Naive thymus-derived CD4-positive, alpha-beta T cell (primary cell): Measurements from ENCODE around the gene KIF5B. TPM values are rescaled to one million over a fixed set of nuclear protein-coding genes. Genes with fewer than 3 reads are reported as not detected.

ENCODE experiments used
- ATAC-seq: fragments of 150-1000 bp; cut with Tn5 transposase; 2 replicates; pipeline ENCODE4 v1.10.0; 2021; ENCODE audit warnings: mild to moderate bottlenecking, moderate library complexity
- CTCF ChIA-PET: fragments of 350-600 bp; sonication (Branson Sonifier 250); formaldehyde crosslinking; loops from one replicate; lab custom pipeline; 2021; ENCODE audit warnings: antibody characterized with exemption; lab: Charles Lee
- POLR2A ChIA-PET: fragments of 350-600 bp; sonication (Branson Sonifier 250); formaldehyde crosslinking; loops from one replicate; lab custom pipeline; 2021; ENCODE audit warnings: antibody characterized with exemption, inconsistent platforms; lab: Charles Lee
- DNase-seq, 9 donors: peaks; one replicate each; pipeline versions ENCODE4 v3.0.0 to v3.0.0-alpha.2; 2020 to 2022; ENCODE audit warnings: mixed read lengths in 1 of 9
- H3K27ac ChIP-seq: one replicate; pipeline ENCODE4 v1.7.0; 2013; ENCODE audit warnings: mild to moderate bottlenecking, low read depth, low read length, moderate library complexity
- H3K27me3 ChIP-seq, 2 donors: one replicate each; pipeline ENCODE4 v1.7.0; 2013; ENCODE audit warnings: low read length in 2 of 2, mild to moderate bottlenecking in 2 of 2, moderate library complexity in 2 of 2; ENCODE audit not compliant: control insufficient read depth in 2 of 2, insufficient read depth in 2 of 2
- H3K36me3 ChIP-seq, 3 experiments: 1 replicate in 2 of 3; 2 replicates in 1 of 3; pipeline ENCODE4 v1.7.0; 2013; ENCODE audit warnings: low read length in 3 of 3, mild to moderate bottlenecking in 3 of 3, moderate library complexity in 1 of 3; ENCODE audit not compliant: insufficient read depth in 3 of 3, control insufficient read depth in 2 of 3
- H3K4me1 ChIP-seq, 2 donors: one replicate each; pipeline ENCODE4 v1.7.0; 2013; ENCODE audit warnings: low read length in 2 of 2, mild to moderate bottlenecking in 2 of 2, moderate library complexity in 1 of 2; ENCODE audit not compliant: control insufficient read depth in 2 of 2, insufficient read depth in 2 of 2
- H3K4me3 ChIP-seq: 2 replicates; pipeline ENCODE4 v1.7.0; 2013; ENCODE audit warnings: mild to moderate bottlenecking, low read length
- H3K9me3 ChIP-seq, 3 experiments: 1 replicate in 2 of 3; 2 replicates in 1 of 3; pipeline ENCODE4 v1.7.0; 2013; ENCODE audit warnings: low read length in 3 of 3; ENCODE audit not compliant: control insufficient read depth in 2 of 3
- H3K27ac Mint-ChIP-seq, 9 donors: one replicate each; pipeline ENCODE4 v1.8.0; 2020 to 2022; ENCODE audit warnings: mixed read lengths in 9 of 9, mild to moderate bottlenecking in 8 of 9, moderate library complexity in 5 of 9, inconsistent platforms in 2 of 9
- H3K27me3 Mint-ChIP-seq, 5 donors: one replicate each; pipeline ENCODE4 v1.8.0; 2021 to 2022; ENCODE audit warnings: mixed read lengths in 5 of 5, mild to moderate bottlenecking in 1 of 5
- H3K36me3 Mint-ChIP-seq, 5 donors: one replicate each; pipeline ENCODE4 v1.8.0; 2020 to 2022; ENCODE audit warnings: mixed read lengths in 5 of 5, mild to moderate bottlenecking in 3 of 5, inconsistent platforms in 1 of 5
- H3K4me1 Mint-ChIP-seq, 7 donors: one replicate each; pipeline ENCODE4 v1.8.0; 2020 to 2022; ENCODE audit warnings: mixed read lengths in 7 of 7, mild to moderate bottlenecking in 3 of 7, inconsistent platforms in 1 of 7
- H3K4me3 Mint-ChIP-seq, 10 donors: one replicate each; pipeline ENCODE4 v1.8.0; 2020 to 2022; ENCODE audit warnings: mild to moderate bottlenecking in 10 of 10, mixed read lengths in 10 of 10, moderate library complexity in 6 of 10, inconsistent platforms in 2 of 10
- H3K9me3 Mint-ChIP-seq, 11 donors: one replicate each; pipeline ENCODE4 v1.8.0; 2020 to 2022; ENCODE audit warnings: mixed read lengths in 11 of 11, mild to moderate bottlenecking in 4 of 11, inconsistent platforms in 1 of 11, moderate library complexity in 1 of 11
- intact Hi-C, 2 donors: fragments of 100-400 bp; cut with micrococcal nuclease; formaldehyde crosslinking; loops; one replicate each; pipeline ENCODE4 v1.15.1; 2023
- polyA plus RNA-seq, 2 donors: library from polyadenylated mRNA; unstranded; fragments of 300-500 nt; fragmentation: Illumina TruSeq; gene quantifications; one replicate each; pipeline ENCODE4 v1.2.3, GENCODE V29; 2021
- total RNA-seq, 6 experiments: library from RNA in 5 of 6; stranded (reverse) in 5 of 6; gene quantifications; 1 replicate in 5 of 6; 2 replicates in 1 of 6; pipeline ENCODE4 v1.2.3 and lab custom pipeline; 2021 to 2026

The KIF5B gene
- total and polyA plus RNA-seq, 7 experiments from 2014 or later = 19.7 to 66.0 (median 44.4) TPM

DNA sequence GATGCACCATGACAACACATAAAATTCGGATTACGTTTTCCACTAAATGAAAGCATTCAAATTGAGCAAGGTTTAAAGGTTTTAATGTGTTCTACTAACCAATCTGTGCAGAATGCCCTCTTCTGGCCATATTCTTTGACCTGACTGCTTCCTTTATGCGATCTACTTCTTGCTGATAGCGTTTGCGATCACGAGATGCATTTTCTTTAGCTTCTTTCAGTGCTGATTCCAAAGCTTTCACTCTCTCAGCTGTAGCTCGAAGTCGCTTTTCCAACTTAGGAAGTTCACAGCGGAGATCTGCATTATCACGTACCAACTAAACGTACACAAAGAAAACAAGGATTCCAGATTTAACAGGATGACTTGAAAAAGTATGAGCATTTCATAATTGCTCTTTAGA, 39.2 kb downstream of the KIF5B start:
- no peaks in the 10 kb centered on the region for H3K9me3 Mint-ChIP-seq
- peaks cover 18 to 92% (median 48%) of the 10 kb centered on the region in 3 experiments for H3K36me3 ChIP-seq

DNA sequence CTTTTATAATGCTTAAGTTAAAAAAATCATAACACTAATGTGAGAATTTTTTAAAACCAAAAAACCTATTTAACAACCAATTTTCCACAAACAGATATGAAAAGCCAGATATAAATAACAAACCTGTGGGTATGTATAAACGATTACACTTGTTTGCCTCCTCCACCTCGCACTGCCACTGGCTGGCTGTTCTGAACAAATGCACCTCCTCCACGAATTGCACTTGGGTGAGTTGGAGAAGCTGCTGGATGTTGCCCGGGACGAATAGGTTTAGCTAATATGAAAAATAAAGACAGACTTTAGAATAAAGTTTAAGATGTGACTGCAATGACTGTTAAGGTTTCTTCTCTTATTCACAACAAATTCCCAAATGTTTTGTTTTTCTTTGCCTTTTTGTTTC, 40.8 kb downstream of the KIF5B start:
- no peak overlapping the region for H3K4me3 Mint-ChIP-seq
- intact Hi-C loops = loop anchor here in 1 of 2 donors (10.0 kb wide), 1 partner anchor 269 kb away; no protein-coding TSS in a partner anchor
- no peak overlapping the region for H3K4me3 ChIP-seq
- peaks cover 21 to 92% (median 43%) of the 10 kb centered on the region in 3 experiments for H3K36me3 ChIP-seq
- H3K4me1 ChIP-seq = no peaks in the 10 kb centered on the region
- no peaks in the 10 kb centered on the region for H3K9me3 Mint-ChIP-seq
- H3K4me1 Mint-ChIP-seq = peaks cover 0 to 6% (median 0%) of the 10 kb centered on the region in 7 donors
- H3K36me3 Mint-ChIP-seq = peaks cover 17 to 35% (median 25%) of the 10 kb centered on the region in 5 donors
- no peak overlapping the region for H3K27ac ChIP-seq
- H3K27ac Mint-ChIP-seq = peak overlapping the region in 6 of 9 donors; percentile 44 to 86 (median 60)
- H3K27me3 ChIP-seq = no peaks in the 10 kb centered on the region
- no peak for ATAC-seq
- no peak for DNase-seq
- CTCF ChIA-PET = interaction anchor here (0.6 to 1.1 kb wide), 2 partner anchors 154 to 193 kb away, joined by 5 read pairs; no protein-coding TSS in a partner anchor
- H3K27me3 Mint-ChIP-seq = no peaks in the 10 kb centered on the region
- POLR2A ChIA-PET = interaction anchor here (0.7 kb wide), 1 partner anchor 1016 kb away, joined by 3 read pairs; no protein-coding TSS in a partner anchor
- no peaks in the 10 kb centered on the region for H3K9me3 ChIP-seq

More for the DNA sequence above, 39.2 kb downstream of the KIF5B start:
- Histone ChIP-seq H3K27ac (no peak overlapping the region), H3K4me3 (no peak overlapping the region), H3K4me1 (no peaks in the 10 kb centered on the region), H3K9me3 (no peaks in the 10 kb centered on the region), H3K27me3 (no peaks in the 10 kb centered on the region)
- ATAC-seq (no peak), DNase-seq (no peak)
- ChIA-PET CTCF (no interaction called here), POLR2A (no interaction called here)
- Mint-ChIP-seq H3K27me3 (no peaks in the 10 kb centered on the region), H3K4me1 (peaks cover 0 to 8% (median 2%) of the 10 kb centered on the region in 7 donors), H3K27ac (peak overlapping the region in 2 of 9 donors; percentile 15 to 47), H3K36me3 (peaks cover 25 to 40% (median 31%) of the 10 kb centered on the region in 5 donors), H3K4me3 (no peak overlapping the region)
- intact Hi-C loops = loop anchor here in 1 of 2 donors (10.0 kb wide), 1 partner anchor 268 kb away; no protein-coding TSS in a partner anchor

DNA sequence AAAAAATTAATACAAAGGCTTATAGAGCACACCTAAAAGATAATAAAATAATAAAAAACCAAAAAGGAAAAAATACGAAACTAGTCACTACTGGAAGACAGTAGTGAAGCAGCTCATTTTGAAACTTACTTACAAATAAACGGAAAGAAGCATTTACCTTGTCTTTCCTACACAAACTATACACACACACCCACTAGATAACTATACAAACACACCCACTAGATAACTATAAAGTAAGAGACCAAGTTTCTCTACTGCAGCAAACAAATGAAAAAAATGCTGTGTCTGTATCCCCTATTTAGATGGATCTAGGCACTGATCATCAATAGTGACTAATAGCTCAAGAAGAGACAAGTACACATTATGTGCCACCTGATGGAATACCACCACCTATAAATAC, 49.2 kb downstream of the KIF5B start:
- Mint-ChIP-seq H3K9me3 (no peaks in the 10 kb centered on the region), H3K27me3 (no peaks in the 10 kb centered on the region), H3K36me3 (peaks cover 0 to 11% (median 0%) of the 10 kb centered on the region in 5 donors), H3K27ac (peak overlapping the region in 2 of 9 donors; percentile 15 to 34), H3K4me1 (peaks cover 0 to 18% (median 4%) of the 10 kb centered on the region in 7 donors), H3K4me3 (no peak overlapping the region)
- no peak overlapping the region for H3K27ac ChIP-seq
- peaks cover 3 to 16% (median 4%) of the 10 kb centered on the region in 3 experiments for H3K36me3 ChIP-seq
- intact Hi-C loops = loop anchor here in 1 of 2 donors (10.0 kb wide), 1 partner anchor 1282 kb away; no protein-coding TSS in a partner anchor
- DNase-seq = no peak
- H3K4me3 ChIP-seq = no peak overlapping the region
- CTCF ChIA-PET = interaction anchor here (0.6 to 1.0 kb wide), 2 partner anchors 145 to 332 kb away, joined by 3 read pairs; no protein-coding TSS in a partner anchor
- POLR2A ChIA-PET = no interaction called here
- no peak for ATAC-seq
- H3K9me3 ChIP-seq = no peaks in the 10 kb centered on the region
- H3K27me3 ChIP-seq = no peaks in the 10 kb centered on the region
- no peaks in the 10 kb centered on the region for H3K4me1 ChIP-seq

DNA sequence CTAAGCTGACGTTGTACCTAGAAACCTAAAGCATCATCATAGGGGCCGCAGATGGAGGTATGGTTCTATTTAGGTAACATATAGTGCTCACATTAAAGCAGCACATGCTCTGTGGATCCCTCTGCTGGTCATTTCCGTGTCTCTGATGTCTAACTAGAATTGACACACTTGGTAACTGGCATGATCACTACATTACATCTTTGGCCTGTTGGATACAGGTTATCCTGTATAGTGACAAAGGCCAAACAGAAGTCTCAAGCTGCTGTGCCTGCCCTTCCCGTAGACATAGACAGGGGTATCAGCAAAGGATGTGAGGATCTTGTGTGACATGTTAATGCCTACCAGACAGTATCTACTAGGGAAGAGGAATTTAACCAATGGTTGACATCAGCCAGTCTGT, 51.2 kb downstream of the KIF5B start:
- Histone ChIP-seq H3K27ac (no peak overlapping the region), H3K9me3 (no peaks in the 10 kb centered on the region), H3K4me3 (no peak overlapping the region), H3K36me3 (no peaks in the 10 kb centered on the region), H3K27me3 (no peaks in the 10 kb centered on the region), H3K4me1 (no peaks in the 10 kb centered on the region)
- POLR2A ChIA-PET = interaction anchor here (1.1 kb wide), 1 partner anchor 144 kb away, joined by 3 read pairs; no protein-coding TSS in a partner anchor
- intact Hi-C loops = loop anchor here (1.0 to 10.0 kb wide), 4 partner anchors 74 to 1280 kb away; no protein-coding TSS in a partner anchor
- H3K27ac Mint-ChIP-seq = peak overlapping the region in 4 of 9 donors; percentile 36 to 85 (median 76)
- H3K4me1 Mint-ChIP-seq = peaks cover 0 to 20% (median 13%) of the 10 kb centered on the region in 7 donors
- CTCF ChIA-PET = interaction anchor here (0.8 to 2.5 kb wide), 3 partner anchors 12 to 143 kb away, joined by 3 to 27 read pairs (median 3); no protein-coding TSS in a partner anchor
- H3K36me3 Mint-ChIP-seq = peaks cover 0 to 6% (median 0%) of the 10 kb centered on the region in 5 donors
- peak; percentile 79 for ATAC-seq
- peak in 7 of 9 donors; percentile 27 to 46 (median 40) for DNase-seq
- H3K27me3 Mint-ChIP-seq = no peaks in the 10 kb centered on the region
- no peaks in the 10 kb centered on the region for H3K9me3 Mint-ChIP-seq
- H3K4me3 Mint-ChIP-seq = no peak overlapping the region

DNA sequence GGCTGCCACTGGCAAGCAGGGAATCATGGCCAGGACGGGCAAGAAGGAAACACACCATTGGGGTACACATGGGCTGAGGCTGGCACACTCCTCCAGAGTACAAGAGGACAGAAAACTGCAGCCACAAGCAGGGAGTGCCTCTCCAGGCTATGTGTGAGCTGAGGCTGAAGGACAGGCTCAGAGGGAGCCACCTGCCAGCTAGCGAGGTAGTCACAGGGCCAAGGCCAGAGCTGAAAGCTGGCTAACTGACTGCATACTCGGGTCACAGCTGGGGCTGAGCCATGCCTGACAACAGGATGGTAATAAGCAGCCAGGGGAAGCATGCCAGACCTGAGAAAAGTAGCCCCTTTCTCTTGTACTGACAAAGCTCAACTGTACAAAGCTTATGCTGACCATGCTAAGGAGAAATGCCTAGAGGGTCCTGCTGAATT, 52.0 kb downstream of the KIF5B start:
- no peak overlapping the region for H3K27ac ChIP-seq
- no peaks in the 10 kb centered on the region for H3K9me3 ChIP-seq
- Mint-ChIP-seq H3K27me3 (no peaks in the 10 kb centered on the region), H3K4me3 (peak overlapping the region in 1 of 10 donors; percentile 32), H3K36me3 (peaks cover 0 to 5% (median 0%) of the 10 kb centered on the region in 5 donors), H3K4me1 (peaks cover 0 to 20% (median 13%) of the 10 kb centered on the region in 7 donors), H3K9me3 (no peaks in the 10 kb centered on the region), H3K27ac (peak overlapping the region in 5 of 9 donors; percentile 28 to 86 (median 71))
- H3K36me3 ChIP-seq = no peaks in the 10 kb centered on the region
- H3K4me3 ChIP-seq = no peak overlapping the region
- ChIA-PET CTCF (interaction anchor here (0.6 to 2.5 kb wide), 4 partner anchors 14 to 142 kb away, joined by 3 to 27 read pairs (median 3); no protein-coding TSS in a partner anchor), POLR2A (interaction anchor here (1.1 kb wide), 1 partner anchor 143 kb away, joined by 3 read pairs; no protein-coding TSS in a partner anchor)
- intact Hi-C loops = loop anchor here in 1 of 2 donors (2.0 to 10.0 kb wide), 2 partner anchors 73 to 1279 kb away; no protein-coding TSS in a partner anchor
- DNase-seq (no peak), ATAC-seq (no peak)
- no peaks in the 10 kb centered on the region for H3K4me1 ChIP-seq
- no peaks in the 10 kb centered on the region for H3K27me3 ChIP-seq

DNA sequence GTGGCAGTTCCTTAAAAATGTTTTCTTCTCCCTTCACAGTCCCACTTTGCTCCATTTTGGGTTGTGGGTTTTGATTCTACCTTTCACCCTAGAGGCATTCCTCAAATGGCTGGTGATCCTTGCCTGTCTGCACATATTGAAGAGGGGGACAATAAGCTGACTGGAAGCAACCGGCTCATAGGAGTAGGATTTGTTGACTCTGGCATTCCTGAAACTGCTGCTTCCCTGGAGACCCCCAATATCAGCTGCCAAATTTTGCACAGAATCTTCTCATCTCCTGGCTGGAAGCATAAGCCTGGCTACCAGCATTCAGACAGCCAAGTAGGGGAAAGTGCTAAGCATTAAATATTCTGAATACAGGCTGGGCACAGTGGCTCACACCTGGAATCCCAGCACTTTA, 53.7 kb downstream of the KIF5B start:
- intact Hi-C loops = loop anchor here in 1 of 2 donors (10.0 kb wide), 1 partner anchor 1278 kb away; no protein-coding TSS in a partner anchor
- ATAC-seq = no peak
- no peaks in the 10 kb centered on the region for H3K9me3 ChIP-seq
- no peaks in the 10 kb centered on the region for H3K9me3 Mint-ChIP-seq
- ChIA-PET POLR2A (no interaction called here), CTCF (interaction anchor here (0.6 kb wide), 1 partner anchor 138 kb away, joined by 3 read pairs; no protein-coding TSS in a partner anchor)
- no peak overlapping the region for H3K4me3 Mint-ChIP-seq
- H3K27me3 ChIP-seq = no peaks in the 10 kb centered on the region
- H3K4me3 ChIP-seq = no peak overlapping the region
- H3K36me3 Mint-ChIP-seq = no peaks in the 10 kb centered on the region
- no peaks in the 10 kb centered on the region for H3K4me1 ChIP-seq
- no peaks in the 10 kb centered on the region for H3K36me3 ChIP-seq
- H3K27me3 Mint-ChIP-seq = no peaks in the 10 kb centered on the region
- peaks cover 0 to 20% (median 13%) of the 10 kb centered on the region in 7 donors for H3K4me1 Mint-ChIP-seq
- no peak overlapping the region for H3K27ac ChIP-seq
- H3K27ac Mint-ChIP-seq = peak overlapping the region in 4 of 9 donors; percentile 26 to 88 (median 50)
- no peak for DNase-seq
